ENCODE data around the gene AIFM1.
A peak's percentile ranks its signal among the peaks of the same experiment; 100 is the strongest.
"Not testable (repeated sequence)": the region's sequence is repeated elsewhere in the genome, so short reads cannot be mapped to it uniquely, and the experiment has no call there.

The AIFM1 gene

GRCh38 chrX:130118441-130119311 lies 47.0 kb downstream of the AIFM1 start:
- DNase-seq (ENCODE audit: low read depth), result no peak

- no peak for DNase-seq (ENCODE audit: low read depth)
These were observed 48.5 kb downstream of the AIFM1 start for GRCh38 chrX:130117166-130117565.

GRCh38 chrX:130115119-130115885 lies 50.3 kb downstream of the AIFM1 start:
- DNase-seq (ENCODE audit: low read depth), result not testable (repeated sequence)

- DNase-seq (ENCODE audit: low read depth), result no peak
These were observed 51.5 kb downstream of the AIFM1 start for GRCh38 chrX:130114141-130114588.

- DNase-seq (ENCODE audit: low read depth), result no peak
These were observed 54.2 kb downstream of the AIFM1 start for GRCh38 chrX:130111220-130112154.

GRCh38 chrX:130110379-130111219 lies 55.0 kb downstream of the AIFM1 start, which contains the start of gene ELF4:
ELF4 (minus strand) TSS chrX:130110497; CDS start chrX:130081330, 29,167 bp downstream.
- no peak for DNase-seq (ENCODE audit: low read depth)

GRCh38 chrX:130109429-130110378 lies 55.9 kb downstream of the AIFM1 start:
- DNase-seq (ENCODE audit: low read depth), result no peak

- DNase-seq (ENCODE audit: low read depth), result no peak
These were observed 56.8 kb downstream of the AIFM1 start for GRCh38 chrX:130108647-130109428.

GRCh38 chrX:130106071-130106470 lies 59.6 kb downstream of the AIFM1 start:
- DNase-seq (ENCODE audit: low read depth), result no peak

GRCh38 chrX:130105244-130105643 lies 60.4 kb downstream of the AIFM1 start:
- DNase-seq (ENCODE audit: low read depth), result no peak

- no peak for DNase-seq (ENCODE audit: low read depth)
These were observed 62.0 kb downstream of the AIFM1 start for GRCh38 chrX:130103605-130104004.

GRCh38 chrX:130100180-130100579 lies 65.5 kb downstream of the AIFM1 start:
- no peak for DNase-seq (ENCODE audit: low read depth)

- DNase-seq (ENCODE audit: low read depth), result no peak
These were observed 67.5 kb downstream of the AIFM1 start for GRCh38 chrX:130098210-130098552.

- DNase-seq (ENCODE audit: low read depth), result peak; percentile 67
These were observed 68.0 kb downstream of the AIFM1 start for GRCh38 chrX:130097507-130098209.

- no peak for DNase-seq (ENCODE audit: low read depth)
These were observed 70.2 kb downstream of the AIFM1 start for GRCh38 chrX:130095249-130096030.

GRCh38 chrX:130094696-130095095 lies 70.9 kb downstream of the AIFM1 start:
- no peak for DNase-seq (ENCODE audit: low read depth)

- DNase-seq (ENCODE audit: low read depth), result no peak
These were observed 72.4 kb downstream of the AIFM1 start for GRCh38 chrX:130093271-130093670.

All from CMK (cell line).